ENCODE results near the gene PGM3. TPM values are rescaled to one million over a fixed set of nuclear protein-coding genes. Genes with fewer than 3 reads are reported as not detected.

PGM3 gene
- total RNA-seq, 1 donor from 2014 or later, result 23.8 TPM

GRCh38 chr6:83127258-83127657 is 65.8 kb downstream of the PGM3 start:
- intact Hi-C loops (cut with DNase I), result no loop called here
- no peak for DNase-seq (ENCODE audit: low spot score)

DNA sequence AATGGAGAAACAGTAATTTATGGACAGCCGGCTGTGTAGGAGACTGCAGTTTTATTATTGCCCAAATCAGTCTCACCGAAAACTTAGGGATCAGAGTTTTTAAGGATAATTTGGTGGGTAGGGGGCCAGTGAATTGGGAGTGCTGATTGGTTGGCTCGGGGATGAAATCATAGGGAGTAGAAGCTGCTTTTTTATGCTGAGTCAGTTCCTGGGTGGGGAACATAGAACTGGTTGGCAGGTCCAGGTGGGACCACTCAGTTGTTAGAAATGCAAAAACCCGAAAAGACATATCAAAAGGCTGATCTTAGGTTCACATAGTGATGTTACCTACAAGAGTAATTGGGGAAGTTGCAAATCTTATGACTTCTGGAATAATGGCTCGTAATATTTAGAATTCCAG is 66.3 kb downstream of the PGM3 start:
- no peak for DNase-seq (ENCODE audit: low spot score)
- intact Hi-C loops (cut with DNase I), result no loop called here

DNA sequence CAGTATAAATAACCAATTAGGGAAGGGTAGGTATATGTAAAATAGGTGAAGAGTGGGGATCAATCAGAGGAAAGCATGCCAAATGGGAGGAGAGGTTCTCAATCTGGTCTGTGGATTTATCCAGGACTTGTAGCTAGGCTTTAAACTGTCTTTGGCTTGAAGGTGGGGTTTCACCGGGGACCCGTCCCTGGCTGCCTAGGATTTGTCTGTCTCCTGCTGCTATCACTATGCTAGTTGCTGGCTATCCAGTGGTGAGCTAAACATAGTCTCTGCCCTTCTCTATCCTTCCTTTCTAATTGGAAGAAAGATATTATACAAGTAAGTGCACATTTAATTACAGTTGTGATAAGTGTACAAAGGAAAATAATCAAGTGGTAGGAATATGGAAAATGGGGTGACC is 66.8 kb downstream of the PGM3 start:
- no peak for DNase-seq (ENCODE audit: low spot score)
- intact Hi-C loops (cut with DNase I), result no loop called here

DNA sequence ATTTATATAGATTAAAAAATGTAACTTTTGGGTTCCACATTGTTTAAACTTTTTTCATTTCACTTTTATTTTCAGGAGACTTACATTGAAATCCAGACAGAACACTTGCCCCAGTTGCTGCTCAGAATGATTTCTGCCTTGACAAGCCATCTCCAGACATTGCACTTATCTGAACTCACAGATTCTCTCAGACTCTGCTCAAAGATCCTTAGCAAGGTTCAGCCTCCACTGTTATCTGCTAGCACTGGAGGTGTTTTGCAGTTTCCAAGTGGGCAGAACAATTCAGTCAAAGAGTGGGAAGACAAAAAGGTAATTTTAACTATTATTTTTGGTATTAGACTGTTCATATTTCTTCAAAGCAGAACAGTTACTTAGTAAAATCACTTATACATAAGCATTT is 67.6 kb downstream of the PGM3 start:
- intact Hi-C loops (cut with DNase I), result no loop called here
- no peak for DNase-seq (ENCODE audit: low spot score)

GRCh38 chr6:83124553-83124952 is 68.5 kb downstream of the PGM3 start:
- intact Hi-C loops (cut with DNase I), result no loop called here
- no peak for DNase-seq (ENCODE audit: low spot score)

DNA sequence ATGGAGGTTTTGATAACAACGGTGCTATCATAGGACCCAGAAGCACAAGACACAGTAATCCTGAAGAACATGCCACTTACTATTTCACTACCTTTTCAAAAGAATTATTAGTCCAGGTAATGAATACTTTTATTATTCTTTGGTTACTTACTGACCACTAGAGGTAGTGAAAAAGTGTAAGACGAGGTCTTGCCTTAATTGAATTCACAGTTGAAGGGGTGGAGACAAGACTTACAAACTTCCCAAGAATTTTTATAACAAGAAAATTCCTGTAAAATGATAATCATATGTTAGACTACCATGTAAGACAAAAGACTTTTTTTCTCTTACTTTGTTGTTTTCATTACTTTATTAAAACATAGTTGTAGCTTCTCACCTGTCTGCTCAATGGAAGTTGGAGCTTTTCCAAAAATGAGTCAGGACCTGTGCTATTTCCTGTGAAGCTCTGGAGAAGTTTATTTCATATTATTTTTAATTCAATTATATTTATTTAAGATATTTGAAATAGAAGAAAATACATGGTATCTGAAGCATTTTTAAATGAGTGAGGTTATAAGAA is 73.2 kb downstream of the PGM3 start:
- intact Hi-C loops (cut with DNase I), result no loop called here

GRCh38 chr6:83117802-83118201 is 75.3 kb downstream of the PGM3 start:
- intact Hi-C loops (cut with DNase I), result no loop called here

More for the DNA sequence above, 73.2 kb downstream of the PGM3 start:
- no peak for DNase-seq (ENCODE audit: low spot score)

More at GRCh38 chr6:83117802-83118201, 75.3 kb downstream of the PGM3 start:
- DNase-seq (ENCODE audit: low spot score), result no peak

Other genes with a start within 250 kb of the PGM3 start
- gene UBE3D, start 127.4 kb downstream of the PGM3 start, total RNA-seq, result 2.2 TPM
- 23.8 TPM for gene DOP1A, start 125.6 kb downstream of the PGM3 start, total RNA-seq
- 3.2 TPM for gene RWDD2A, start 92 bp upstream of the PGM3 start, total RNA-seq
- gene ME1, start 237.8 kb upstream of the PGM3 start, total RNA-seq, result 17.9 TPM